ENCODE data around the gene WAC.
"Not testable (repeated sequence)": the region's sequence is repeated elsewhere in the genome, so short reads cannot be mapped to it uniquely, and the experiment has no call there.

The WAC gene

DNA sequence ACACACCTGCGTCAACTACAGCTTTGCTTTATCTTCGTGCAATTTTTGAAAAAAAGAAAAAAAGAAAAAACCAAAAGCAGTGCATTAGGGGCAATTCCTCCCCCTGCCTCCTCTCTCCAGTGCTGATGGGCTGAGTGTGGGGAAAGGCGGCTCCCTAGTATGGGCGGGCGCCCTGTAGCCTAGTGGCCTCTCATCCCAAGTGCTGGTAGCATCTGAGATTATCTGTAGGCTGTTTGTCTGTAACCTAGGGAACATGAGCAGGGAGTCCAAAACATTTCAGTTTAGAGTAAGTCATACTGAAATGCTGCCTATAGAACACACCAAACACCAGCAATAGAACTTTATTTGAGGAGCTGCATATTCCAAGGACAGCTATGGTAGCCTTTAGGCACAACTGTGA is 119.8 kb downstream of the WAC start:
- no peaks in the 10 kb centered on the region for H3K4me1 ChIP-seq (ENCODE audit: insufficient read depth, low read length)
- no peaks in the 10 kb centered on the region for H3K36me3 ChIP-seq (ENCODE audit: insufficient read depth, low read length)
- H3K9ac ChIP-seq (ENCODE audit: low read length) = no peak overlapping the region
- no peak overlapping the region for H3K27ac ChIP-seq (ENCODE audit: low read depth, low read length)
- no peaks in the 10 kb centered on the region for H3K27me3 ChIP-seq (ENCODE audit: control insufficient read depth in 1 of 2, insufficient read depth in 2 of 2, low read length in 2 of 2)
- H3K9me3 ChIP-seq (ENCODE audit: low read length) = no peaks in the 10 kb centered on the region
- no peak overlapping the region for H3K4me3 ChIP-seq (ENCODE audit: low read depth in 1 of 2, low read length in 2 of 2)

DNA sequence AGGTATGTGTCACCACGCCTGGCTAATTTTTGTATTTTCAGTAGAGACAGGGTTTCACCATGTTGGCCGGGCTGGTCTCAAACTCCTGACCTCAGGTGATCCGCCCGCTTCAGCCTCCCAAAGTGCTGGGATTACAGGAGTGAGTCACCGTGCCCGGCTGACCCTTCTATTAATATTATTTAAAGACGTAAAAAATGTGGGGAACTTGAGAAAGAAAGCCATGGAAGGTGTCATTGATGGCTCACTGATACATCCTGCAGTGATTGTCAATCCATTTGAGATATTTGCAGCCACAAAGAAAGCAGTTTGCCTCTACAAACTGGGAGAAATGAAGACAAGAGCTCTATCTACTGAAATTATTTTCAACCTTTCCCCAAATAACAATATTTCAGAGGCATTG is 125.9 kb downstream of the WAC start:
- H3K27me3 ChIP-seq (ENCODE audit: control insufficient read depth in 1 of 2, insufficient read depth in 2 of 2, low read length in 2 of 2) = not testable (repeated sequence)

DNA sequence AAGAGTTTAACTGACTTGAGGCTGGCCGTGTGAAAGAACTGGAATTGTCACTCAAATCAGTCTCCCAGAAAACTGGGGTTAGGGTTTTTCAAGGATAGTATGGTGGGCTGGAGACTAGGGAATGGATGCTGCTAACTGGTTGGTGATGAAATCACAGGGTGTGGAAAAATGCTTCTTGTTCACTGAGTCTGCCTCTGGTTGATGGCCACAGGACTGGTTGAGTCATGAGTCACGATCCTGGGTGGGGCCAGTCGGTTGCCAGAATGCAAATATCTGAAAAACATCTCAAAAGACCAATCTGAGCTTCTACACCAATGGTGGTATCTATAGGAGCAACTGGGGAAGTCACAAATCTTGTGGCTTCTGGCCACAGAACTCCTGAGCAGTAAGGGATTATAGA is 128.1 kb downstream of the WAC start:
- H3K27me3 ChIP-seq (ENCODE audit: control insufficient read depth in 1 of 2, insufficient read depth in 2 of 2, low read length in 2 of 2) = no peaks in the 10 kb centered on the region
- H3K9ac ChIP-seq (ENCODE audit: low read length) = no peak overlapping the region
- no peak overlapping the region for H3K4me3 ChIP-seq (ENCODE audit: low read depth in 1 of 2, low read length in 2 of 2)
- H3K9me3 ChIP-seq (ENCODE audit: low read length) = no peaks in the 10 kb centered on the region
- no peak overlapping the region for H3K27ac ChIP-seq (ENCODE audit: low read depth, low read length)
- H3K36me3 ChIP-seq (ENCODE audit: insufficient read depth, low read length) = no peaks in the 10 kb centered on the region
- no peaks in the 10 kb centered on the region for H3K4me1 ChIP-seq (ENCODE audit: insufficient read depth, low read length)

More for the DNA sequence above, 125.9 kb downstream of the WAC start:
- H3K27ac ChIP-seq (ENCODE audit: low read depth, low read length); H3K4me1 ChIP-seq (ENCODE audit: insufficient read depth, low read length); H3K9ac ChIP-seq (ENCODE audit: low read length); H3K4me3 ChIP-seq (ENCODE audit: low read depth in 1 of 2, low read length in 2 of 2); H3K9me3 ChIP-seq (ENCODE audit: low read length); H3K36me3 ChIP-seq (ENCODE audit: insufficient read depth, low read length): not testable (repeated sequence)

GRCh38 chr10:28663576-28664368 is 130.9 kb downstream of the WAC start:
- Histone ChIP-seq H3K27ac (ENCODE audit: low read depth, low read length) (no peak overlapping the region), H3K4me1 (ENCODE audit: insufficient read depth, low read length) (no peaks in the 10 kb centered on the region), H3K9ac (ENCODE audit: low read length) (no peak overlapping the region), H3K27me3 (ENCODE audit: control insufficient read depth in 1 of 2, insufficient read depth in 2 of 2, low read length in 2 of 2) (peaks cover 0 to 13% of the 10 kb centered on the region in 2 donors), H3K36me3 (ENCODE audit: insufficient read depth, low read length) (no peaks in the 10 kb centered on the region), H3K9me3 (ENCODE audit: low read length) (no peaks in the 10 kb centered on the region), H3K4me3 (ENCODE audit: low read depth in 1 of 2, low read length in 2 of 2) (no peak overlapping the region)

- no peak overlapping the region for H3K4me3 ChIP-seq (ENCODE audit: low read depth in 1 of 2, low read length in 2 of 2)
- peaks cover 5 to 16% of the 10 kb centered on the region in 2 donors for H3K27me3 ChIP-seq (ENCODE audit: control insufficient read depth in 1 of 2, insufficient read depth in 2 of 2, low read length in 2 of 2)
- H3K27ac ChIP-seq (ENCODE audit: low read depth, low read length) = no peak overlapping the region
Measured at GRCh38 chr10:28664369-28664740, 131.4 kb downstream of the WAC start.

DNA sequence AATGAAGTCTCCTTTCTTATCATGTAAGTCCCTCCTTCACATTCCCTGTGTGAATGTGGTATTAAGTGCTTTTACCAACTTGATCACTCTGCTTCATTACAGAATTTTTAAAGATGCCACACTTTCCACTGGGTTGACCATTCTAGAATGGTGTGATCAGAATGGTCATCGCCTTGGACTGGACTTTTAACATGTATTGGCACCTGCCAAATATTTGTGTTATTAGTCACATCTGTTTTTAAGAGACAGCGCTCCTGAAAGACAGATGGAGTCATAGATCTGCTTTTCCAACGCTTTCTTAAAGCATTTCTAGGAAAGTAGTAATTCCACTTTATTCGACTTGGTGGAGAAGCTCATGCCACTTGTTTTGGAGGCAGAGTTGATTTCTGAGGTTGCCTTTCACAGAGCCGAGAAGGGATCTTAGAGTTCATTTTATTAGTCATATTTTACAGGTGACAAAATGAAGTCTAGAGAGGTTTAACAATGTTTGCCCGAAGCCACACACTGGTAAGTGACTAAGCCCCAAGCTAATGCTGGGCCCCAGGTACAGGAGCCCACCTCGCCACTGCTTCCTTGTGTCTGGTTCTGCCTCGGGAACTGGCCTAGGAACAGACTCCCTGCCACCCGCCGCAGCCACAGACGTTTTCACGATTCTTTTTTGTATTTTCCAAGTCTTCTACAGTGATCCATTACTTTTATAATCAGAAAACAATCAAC is 134.0 kb downstream of the WAC start:
- Histone ChIP-seq H3K9me3 (ENCODE audit: low read length) (no peaks in the 10 kb centered on the region), H3K4me3 (ENCODE audit: low read depth in 1 of 2, low read length in 2 of 2) (no peak overlapping the region), H3K27me3 (ENCODE audit: control insufficient read depth in 1 of 2, insufficient read depth in 2 of 2, low read length in 2 of 2) (peaks cover 12 to 26% of the 10 kb centered on the region in 2 donors), H3K4me1 (ENCODE audit: insufficient read depth, low read length) (peaks cover 5% of the 10 kb centered on the region), H3K9ac (ENCODE audit: low read length) (no peak overlapping the region), H3K36me3 (ENCODE audit: insufficient read depth, low read length) (no peaks in the 10 kb centered on the region), H3K27ac (ENCODE audit: low read depth, low read length) (no peak overlapping the region)

More at GRCh38 chr10:28664369-28664740, 131.4 kb downstream of the WAC start:
- Histone ChIP-seq H3K36me3 (ENCODE audit: insufficient read depth, low read length) (no peaks in the 10 kb centered on the region), H3K4me1 (ENCODE audit: insufficient read depth, low read length) (peaks cover 5% of the 10 kb centered on the region), H3K9me3 (ENCODE audit: low read length) (no peaks in the 10 kb centered on the region), H3K9ac (ENCODE audit: low read length) (no peak overlapping the region)

- Histone ChIP-seq H3K27me3 (ENCODE audit: control insufficient read depth in 1 of 2, insufficient read depth in 2 of 2, low read length in 2 of 2) (peaks cover 12 to 30% of the 10 kb centered on the region in 2 donors), H3K4me1 (ENCODE audit: insufficient read depth, low read length) (peaks cover 5% of the 10 kb centered on the region), H3K27ac (ENCODE audit: low read depth, low read length) (peak overlapping the region; percentile 13), H3K9me3 (ENCODE audit: low read length) (no peaks in the 10 kb centered on the region), H3K9ac (ENCODE audit: low read length) (no peak overlapping the region), H3K4me3 (ENCODE audit: low read depth in 1 of 2, low read length in 2 of 2) (peak overlapping the region; percentile 27 to 39), H3K36me3 (ENCODE audit: insufficient read depth, low read length) (no peaks in the 10 kb centered on the region)
Measured at GRCh38 chr10:28668363-28669226, 135.7 kb downstream of the WAC start.

- Histone ChIP-seq H3K36me3 (ENCODE audit: insufficient read depth, low read length) (no peaks in the 10 kb centered on the region), H3K4me3 (ENCODE audit: low read depth in 1 of 2, low read length in 2 of 2) (peak overlapping the region in 1 of 2 donors; percentile 39), H3K9ac (ENCODE audit: low read length) (no peak overlapping the region), H3K27me3 (ENCODE audit: control insufficient read depth in 1 of 2, insufficient read depth in 2 of 2, low read length in 2 of 2) (peaks cover 12 to 30% of the 10 kb centered on the region in 2 donors), H3K27ac (ENCODE audit: low read depth, low read length) (no peak overlapping the region), H3K9me3 (ENCODE audit: low read length) (no peaks in the 10 kb centered on the region), H3K4me1 (ENCODE audit: insufficient read depth, low read length) (peaks cover 5% of the 10 kb centered on the region)
Measured at GRCh38 chr10:28669227-28670173, 136.6 kb downstream of the WAC start.

Measured in muscle layer of colon (tissue), 2 donors.